Activated T-helper 2 cell treated with anti-CD3 and anti-CD28 coated beads, Interferon-gamma antibody, Interleukin-2, Interleukin-4, amounts not matched to agents 10 μg/mL and 5 μg/mL and 100 μg/mL, durations not matched to agents 14 hours and 24 hours and 36 hours (primary cell): ENCODE measurements around the gene S1PR4. TPM values are rescaled to one million over a fixed set of nuclear protein-coding genes. Genes with fewer than 3 reads are reported as not detected.
"Not testable (repeated sequence)": the region's sequence is repeated elsewhere in the genome, so short reads cannot be mapped to it uniquely, and the experiment has no call there.

ENCODE experiments used
- DNase-seq: peaks from one replicate; pipeline ENCODE4 v3.0.0; 2021; ENCODE audit warnings: low spot score
- H3K27ac Mint-ChIP-seq: one replicate; pipeline ENCODE4 v1.8.0; 2021; ENCODE audit warnings: mixed read lengths
- H3K27me3 Mint-ChIP-seq: one replicate; pipeline ENCODE4 v1.8.0; 2021; ENCODE audit warnings: low read depth, mixed read lengths
- H3K36me3 Mint-ChIP-seq: one replicate; pipeline ENCODE4 v1.8.0; 2021; ENCODE audit warnings: low read depth, mixed read lengths
- H3K4me1 Mint-ChIP-seq: one replicate; pipeline ENCODE4 v1.8.0; 2021; ENCODE audit warnings: low read depth, mixed read lengths
- H3K4me3 Mint-ChIP-seq: one replicate; pipeline ENCODE4 v1.8.0; 2021; ENCODE audit warnings: low read depth, mild to moderate bottlenecking, moderate library complexity, mixed read lengths
- H3K9me3 Mint-ChIP-seq: one replicate; pipeline ENCODE4 v1.8.0; 2021; ENCODE audit warnings: mixed read lengths
- intact Hi-C: fragments of 100-400 bp; cut with micrococcal nuclease; formaldehyde crosslinking; loops from one replicate; pipeline ENCODE4 v1.15.1; 2023
- total RNA-seq: library from RNA; stranded (reverse); gene quantifications from 2 replicates; pipeline ENCODE4 v1.2.3, GENCODE V29; 2022

The S1PR4 gene
- total RNA-seq, 1 donor from 2014 or later, result 48.9 TPM

GRCh38 chr19:3187662-3188511 is 9.3 kb downstream of the S1PR4 start:
- Mint-ChIP-seq H3K4me3 (peak overlapping the region; percentile 89), H3K27ac (peak overlapping the region; percentile 55), H3K4me1 (peaks cover 37% of the 10 kb centered on the region), H3K27me3 (no peaks in the 10 kb centered on the region), H3K36me3 (peaks cover 34% of the 10 kb centered on the region), H3K9me3 (no peaks in the 10 kb centered on the region)
- DNase-seq, result no peak
- intact Hi-C loops, result loop anchor here (5.0 kb wide), 1 partner anchor 574 kb away; the partner anchor contains the start of genes APBA3 and MRPL54

- Mint-ChIP-seq H3K9me3 (no peaks in the 10 kb centered on the region), H3K27ac (peak overlapping the region; percentile 55), H3K27me3 (no peaks in the 10 kb centered on the region), H3K36me3 (peaks cover 34% of the 10 kb centered on the region), H3K4me1 (peaks cover 35% of the 10 kb centered on the region), H3K4me3 (peak overlapping the region; percentile 89)
- intact Hi-C loops, result loop anchor here (5.0 kb wide), 1 partner anchor 573 kb away; the partner anchor contains the start of genes APBA3 and MRPL54
- DNase-seq, result no peak
These were observed 10.3 kb downstream of the S1PR4 start for GRCh38 chr19:3188627-3189596.

- no peak for DNase-seq
- H3K27ac Mint-ChIP-seq, result no peak overlapping the region
- no peak overlapping the region for H3K4me3 Mint-ChIP-seq
- H3K27me3 Mint-ChIP-seq, result no peaks in the 10 kb centered on the region
- peaks cover 25% of the 10 kb centered on the region for H3K4me1 Mint-ChIP-seq
- H3K36me3 Mint-ChIP-seq, result peaks cover 30% of the 10 kb centered on the region
- intact Hi-C loops, result loop anchor here (5.0 kb wide), 1 partner anchor 572 kb away; the partner anchor contains the start of genes APBA3 and MRPL54
- H3K9me3 Mint-ChIP-seq, result no peaks in the 10 kb centered on the region
These were observed 11.3 kb downstream of the S1PR4 start for GRCh38 chr19:3189702-3190469.

GRCh38 chr19:3190470-3190770 is 11.9 kb downstream of the S1PR4 start:
- no peaks in the 10 kb centered on the region for H3K27me3 Mint-ChIP-seq
- no peak for DNase-seq
- peaks cover 27% of the 10 kb centered on the region for H3K36me3 Mint-ChIP-seq
- H3K4me3 Mint-ChIP-seq, result no peak overlapping the region
- intact Hi-C loops, result no loop called here
- H3K4me1 Mint-ChIP-seq, result peaks cover 22% of the 10 kb centered on the region
- H3K27ac Mint-ChIP-seq, result no peak overlapping the region
- H3K9me3 Mint-ChIP-seq, result no peaks in the 10 kb centered on the region

GRCh38 chr19:3190921-3191805 is 12.6 kb downstream of the S1PR4 start:
- Mint-ChIP-seq H3K27me3 (no peaks in the 10 kb centered on the region), H3K4me3 (no peak overlapping the region)
- intact Hi-C loops, result no loop called here

GRCh38 chr19:3191806-3192104 is 13.2 kb downstream of the S1PR4 start:
- H3K36me3 Mint-ChIP-seq, result peaks cover 26% of the 10 kb centered on the region
- H3K4me1 Mint-ChIP-seq, result peaks cover 20% of the 10 kb centered on the region
- H3K27ac Mint-ChIP-seq, H3K4me3 Mint-ChIP-seq, H3K27me3 Mint-ChIP-seq, H3K9me3 Mint-ChIP-seq, DNase-seq, intact Hi-C loops: not testable (repeated sequence)

More at GRCh38 chr19:3190921-3191805, 12.6 kb downstream of the S1PR4 start:
- Mint-ChIP-seq H3K36me3 (peaks cover 30% of the 10 kb centered on the region), H3K27ac (no peak overlapping the region), H3K9me3 (no peaks in the 10 kb centered on the region), H3K4me1 (peaks cover 22% of the 10 kb centered on the region)
- no peak for DNase-seq

- Mint-ChIP-seq H3K4me1 (peaks cover 15% of the 10 kb centered on the region), H3K36me3 (peaks cover 22% of the 10 kb centered on the region), H3K9me3 (no peaks in the 10 kb centered on the region), H3K4me3 (no peak overlapping the region), H3K27ac (no peak overlapping the region), H3K27me3 (no peaks in the 10 kb centered on the region)
- no peak for DNase-seq
- intact Hi-C loops, result no loop called here
These were observed 13.7 kb downstream of the S1PR4 start for GRCh38 chr19:3192228-3192635.

GRCh38 chr19:3192684-3193083 is 14.1 kb downstream of the S1PR4 start:
- intact Hi-C loops, result no loop called here
- Mint-ChIP-seq H3K4me1 (peaks cover 12% of the 10 kb centered on the region), H3K27me3 (no peaks in the 10 kb centered on the region), H3K4me3 (no peak overlapping the region), H3K9me3 (no peaks in the 10 kb centered on the region), H3K27ac (no peak overlapping the region), H3K36me3 (peaks cover 22% of the 10 kb centered on the region)
- DNase-seq, result no peak

- no peaks in the 10 kb centered on the region for H3K9me3 Mint-ChIP-seq
- intact Hi-C loops, result no loop called here
- H3K4me3 Mint-ChIP-seq, result no peak overlapping the region
- no peak overlapping the region for H3K27ac Mint-ChIP-seq
- DNase-seq, result no peak
- H3K36me3 Mint-ChIP-seq, result peaks cover 18% of the 10 kb centered on the region
- no peaks in the 10 kb centered on the region for H3K27me3 Mint-ChIP-seq
- H3K4me1 Mint-ChIP-seq, result peaks cover 7% of the 10 kb centered on the region
These were observed 14.9 kb downstream of the S1PR4 start for GRCh38 chr19:3193256-3194105.

- intact Hi-C loops, result no loop called here
- Mint-ChIP-seq H3K4me1 (peaks cover 3% of the 10 kb centered on the region), H3K9me3 (no peaks in the 10 kb centered on the region), H3K36me3 (peaks cover 17% of the 10 kb centered on the region), H3K27ac (no peak overlapping the region), H3K27me3 (no peaks in the 10 kb centered on the region), H3K4me3 (no peak overlapping the region)
- DNase-seq, result no peak
These were observed 15.8 kb downstream of the S1PR4 start for GRCh38 chr19:3194106-3195087.
